GM19035 (cell line): ENCODE results near the gene ZNF287.

ENCODE experiments used
- ATAC-seq: cut with Tn5 transposase; IDR thresholded peaks from one replicate; pipeline ENCODE4 v1.9.1; 2021; ENCODE audit not compliant: unreplicated experiment

Gene ZNF287

DNA sequence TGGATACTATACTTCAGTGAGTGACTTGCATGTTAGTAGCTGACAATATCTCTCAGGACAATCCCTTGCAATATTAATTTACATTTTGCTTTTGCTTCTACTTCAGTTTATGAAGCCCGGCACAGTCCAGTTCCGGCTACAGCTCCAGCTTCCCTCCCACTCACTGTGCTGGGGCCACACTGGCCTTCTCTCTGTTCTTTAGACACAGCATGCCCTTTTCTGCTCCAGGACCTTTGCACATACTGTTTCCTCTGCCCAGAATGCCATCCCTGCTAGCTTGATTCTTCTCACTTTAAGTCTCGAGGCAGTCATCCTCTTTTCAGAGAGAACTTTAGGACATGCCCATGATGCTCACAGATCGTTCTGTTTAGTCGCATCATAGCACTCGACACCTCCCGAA is 51.5 kb downstream of the ZNF287 start:
- no peak for ATAC-seq

DNA sequence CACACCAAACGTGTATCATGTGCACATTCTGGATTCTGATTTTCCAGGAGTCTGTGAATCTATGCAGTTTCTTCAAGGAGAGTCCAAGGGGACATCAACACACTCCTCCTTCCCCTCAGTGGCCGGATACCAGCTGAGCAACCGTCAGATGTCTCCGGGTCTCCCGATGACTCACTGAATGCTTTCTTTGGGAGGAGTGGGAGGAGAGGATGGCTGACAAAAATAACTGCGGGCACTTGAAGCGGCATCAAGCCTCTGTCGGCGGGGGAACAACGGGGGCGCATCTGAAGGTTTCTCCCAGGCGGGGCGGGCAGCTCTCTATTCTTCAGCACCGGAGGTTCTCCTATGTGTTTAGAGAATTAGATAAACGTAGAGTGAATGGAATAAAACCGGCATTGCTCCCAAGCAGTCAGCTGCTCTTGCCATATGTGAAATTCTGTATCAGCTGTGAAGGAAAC is 52.4 kb downstream of the ZNF287 start:
- ATAC-seq: no peak

DNA sequence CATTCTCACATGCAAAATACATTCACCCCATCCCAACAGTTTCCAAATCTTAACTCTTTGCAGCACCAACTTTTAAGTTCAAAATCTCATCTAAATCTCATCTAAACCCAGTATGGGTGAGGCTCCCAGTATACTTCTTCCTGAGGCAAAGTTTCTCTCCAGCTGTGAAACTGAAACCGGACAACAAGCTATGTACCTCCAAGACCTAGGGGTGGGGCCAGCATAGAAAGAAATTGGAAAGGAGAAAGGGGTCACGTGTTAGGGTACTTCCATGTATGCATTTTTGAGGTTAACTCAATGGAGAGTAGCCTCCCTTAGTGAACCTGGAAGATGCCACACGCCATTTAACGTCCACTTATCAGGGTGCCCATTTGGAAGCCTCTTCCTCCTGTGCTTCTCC is 53.1 kb downstream of the ZNF287 start:
- no peak for ATAC-seq

DNA sequence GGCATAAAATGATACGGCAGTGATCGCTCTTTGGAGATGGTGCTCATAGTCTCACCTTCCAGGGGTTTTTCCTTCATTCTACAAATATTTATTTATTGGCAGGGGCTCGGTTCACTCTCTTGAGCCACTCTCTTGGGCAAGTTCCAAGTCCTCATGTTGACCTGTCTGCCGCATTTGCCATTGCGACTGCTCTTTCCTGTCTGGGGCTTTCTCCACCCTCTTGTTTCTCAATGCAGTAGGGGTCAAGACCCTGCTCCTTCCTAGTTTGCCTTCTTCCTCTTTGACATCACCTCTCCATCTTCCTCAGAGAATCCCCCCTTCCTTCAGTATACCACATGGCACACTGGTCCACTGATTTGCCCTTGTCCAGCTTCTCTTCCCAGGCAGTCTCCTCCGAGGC is 55.1 kb downstream of the ZNF287 start:
- ATAC-seq: no peak

DNA sequence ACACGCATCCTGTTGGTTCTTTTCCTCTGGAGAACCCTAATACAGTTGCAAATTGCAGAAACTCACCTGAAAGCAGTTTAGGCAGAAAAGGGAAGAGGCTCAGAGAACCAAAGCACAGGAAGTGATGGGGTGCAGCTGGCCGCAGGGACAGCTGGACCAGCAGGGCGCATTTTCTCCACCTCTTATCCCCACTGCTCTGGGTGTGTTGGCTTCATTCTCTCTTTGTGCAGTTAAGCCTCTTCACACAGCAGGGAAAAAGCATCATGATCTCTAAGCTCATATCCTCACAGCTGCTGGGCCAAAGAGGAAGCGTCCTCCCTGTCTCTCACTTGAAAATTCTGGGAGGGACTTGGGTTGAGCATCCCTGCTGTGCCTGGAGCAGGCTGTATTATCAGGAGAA is 57.0 kb downstream of the ZNF287 start:
- ATAC-seq: no peak

DNA sequence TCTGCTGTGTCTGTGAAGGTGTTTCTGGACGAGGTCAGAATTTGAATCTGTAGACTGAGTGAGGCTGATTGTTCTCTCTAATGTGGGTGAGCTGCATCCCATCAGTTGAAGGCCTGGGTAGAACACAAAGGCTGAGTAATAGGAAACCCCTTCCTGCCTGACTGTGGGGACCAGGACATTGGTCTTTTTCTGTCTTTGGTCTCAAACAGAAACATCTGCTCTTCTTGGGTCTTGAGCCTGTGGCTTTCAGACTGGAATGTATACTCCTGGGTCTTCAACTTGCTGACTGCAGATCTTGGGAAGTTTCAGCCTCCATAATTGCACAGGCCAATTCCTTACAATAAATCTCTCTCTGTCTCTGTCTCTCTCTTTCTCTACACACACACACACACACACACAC is 57.4 kb downstream of the ZNF287 start:
- no peak for ATAC-seq

DNA sequence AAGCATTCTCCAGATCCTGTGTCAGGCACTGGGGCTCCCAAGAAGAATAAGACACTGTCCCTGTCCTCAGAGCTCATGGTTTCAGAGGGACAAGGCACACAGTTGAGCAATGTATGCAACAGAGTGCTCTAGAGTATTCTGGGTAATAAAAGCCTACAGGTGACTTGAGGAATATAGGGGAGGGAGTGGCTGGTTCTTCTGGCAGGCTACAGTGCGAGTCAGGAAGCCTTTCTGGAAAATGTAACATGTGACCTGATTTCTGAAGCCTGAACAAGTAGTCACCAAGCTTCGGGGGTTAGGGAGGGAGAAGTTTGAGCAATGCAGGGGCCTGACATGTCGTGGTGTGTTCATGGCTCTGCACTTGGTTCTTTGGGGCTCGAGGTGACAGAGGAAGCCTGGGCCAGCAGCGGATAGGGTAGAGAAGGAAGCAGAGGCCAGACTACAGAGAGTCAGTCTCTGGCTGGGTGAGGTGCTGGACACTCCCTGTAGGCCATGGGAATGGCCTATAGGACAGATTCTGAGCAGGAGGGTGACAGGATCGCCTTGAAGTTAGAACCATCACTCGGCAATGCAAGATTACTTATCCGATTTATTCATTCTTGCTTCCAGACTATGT is 61.0 kb downstream of the ZNF287 start:
- no peak for ATAC-seq

DNA sequence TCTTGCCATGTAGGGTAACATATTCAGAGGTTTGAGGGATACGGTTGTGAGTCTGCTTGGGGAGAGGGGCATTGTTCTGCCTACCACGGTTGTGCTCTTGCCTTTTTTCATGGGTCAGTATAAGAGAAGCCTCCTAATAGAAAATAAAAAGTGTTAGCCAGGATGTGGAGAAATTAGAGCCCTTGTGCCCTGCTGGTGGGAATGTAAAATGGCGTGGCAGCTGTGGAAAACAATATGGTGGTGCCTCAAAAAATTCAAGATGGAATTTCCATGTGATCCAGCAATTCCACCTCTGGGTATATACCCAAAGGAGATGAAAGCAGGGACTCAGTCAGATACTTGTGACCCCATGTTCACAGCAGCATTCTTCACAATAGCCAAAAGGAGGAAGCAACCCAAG is 62.8 kb downstream of the ZNF287 start:
- ATAC-seq: no peak

DNA sequence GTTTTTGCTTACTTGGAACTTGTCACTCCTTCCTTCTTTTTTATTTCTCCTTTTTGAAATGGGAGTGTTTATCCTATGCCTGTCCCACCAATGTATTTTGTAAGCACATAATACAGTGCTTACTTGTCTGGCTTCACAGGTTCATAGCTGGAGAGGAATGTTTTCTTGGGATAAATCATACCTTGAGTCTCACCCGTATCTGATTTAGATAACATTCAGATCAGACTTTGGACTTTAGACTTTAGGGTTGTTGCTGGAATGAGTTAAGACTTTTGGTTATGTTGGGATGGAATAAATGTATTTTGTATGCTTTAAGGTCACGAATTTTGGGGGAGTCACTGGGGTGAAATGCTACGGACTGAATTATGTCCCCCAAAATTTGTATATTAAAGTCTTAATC is 64.0 kb downstream of the ZNF287 start:
- no peak for ATAC-seq
